Transverse colon (tissue), 4 donors: Measurements from ENCODE around the gene MVD. TPM values are rescaled to one million over a fixed set of nuclear protein-coding genes. Genes with fewer than 3 reads are reported as not detected.

Source experiments
- DNase-seq: peaks from one replicate; pipeline ENCODE4 v3.0.0-alpha.2; 2019
- H3K27ac ChIP-seq, 4 donors: fragments of 200-600 bp; sonication (generic); 2 replicates each; pipeline ENCODE4 v1.5.1; 2016 to 2018; ENCODE audit warnings: inconsistent platforms in 4 of 4
- H3K27me3 ChIP-seq: fragments of 200-600 bp; sonication (generic); 2 replicates; pipeline ENCODE4 v1.5.1; 2017; ENCODE audit warnings: inconsistent platforms
- H3K36me3 ChIP-seq, 4 donors: fragments of 200-600 bp; sonication (generic); 2 replicates each; pipeline ENCODE4 v1.5.1; 2017 to 2019; ENCODE audit warnings: inconsistent platforms in 4 of 4
- H3K4me1 ChIP-seq, 4 donors: fragments of 200-600 bp; sonication (generic); 2 replicates each; pipeline ENCODE4 v1.5.1; 2017 to 2020; ENCODE audit warnings: inconsistent platforms in 4 of 4
- H3K4me3 ChIP-seq, 4 donors: fragments of 200-600 bp; sonication (generic); 1 replicate in 1 of 4; 2 replicates in 3 of 4; pipeline versions ENCODE4 v1.5.1 to v1.6.1; 2017 to 2019; ENCODE audit warnings: inconsistent platforms in 4 of 4
- H3K9me3 ChIP-seq, 2 donors: fragments of 200-600 bp; sonication (generic); 2 replicates each; pipeline ENCODE4 v1.5.1; 2017 to 2019; ENCODE audit warnings: inconsistent platforms in 2 of 2
- EP300 ChIP-seq: sonication (generic); formaldehyde crosslinking; IDR thresholded peaks from one replicate; pipeline ENCODE4 v1.6.1; 2017; ENCODE audit warnings: antibody characterized with exemption, low read depth
- POLR2A ChIP-seq: fragments of 450-650 bp; IDR thresholded peaks from one replicate; pipeline ENCODE4 v1.6.1; 2016; ENCODE audit warnings: antibody characterized with exemption, mild to moderate bottlenecking, moderate library complexity
- POLR2AphosphoS5 ChIP-seq, 3 donors: sonication (generic); formaldehyde crosslinking; IDR thresholded peaks; one replicate each; pipeline ENCODE4 v1.6.1; 2016; ENCODE audit warnings: antibody characterized with exemption in 3 of 3
- WGBS, 2 donors: methylation state at CpG; one replicate each; pipeline ENCODE4 v1.1.5; 2018; ENCODE audit warnings: low coverage in 1 of 2; 5-methylcytosine and 5-hydroxymethylcytosine counted together
- in situ Hi-C, 4 donors: fragments of 200-750 bp; cut with MboI; loops; one replicate each; pipeline versions ENCODE4 v1.15.0 to v1.15.1; 2017; ENCODE audit warnings: low sequenced_read_pairs in 3 of 4, low pct_ligation_motif_present in 1 of 4, low pct_unique_long_range_greater_than_20kb in 1 of 4
- intact Hi-C: fragments of 100-400 bp; cut with DNase I; formaldehyde crosslinking; loops from one replicate; pipeline ENCODE4 v1.15.1; 2023; ENCODE audit warnings: low total_unique reads
- total RNA-seq, 4 donors: library from RNA; depleted of rRNA; stranded (reverse); fragments of >200 nt; gene quantifications; one replicate each; pipeline ENCODE4 v1.1.0, GENCODE V29; 2016
- TF ChIP-seq, protein P1 (sequence below), 5 experiments: fragments of 200-600 bp in 3 of 5; fragments of 450-650 bp in 2 of 5; sonication (generic) in 3 of 5; IDR thresholded peaks; 1 replicate in 2 of 5; 2 replicates in 3 of 5; pipeline ENCODE4 v1.5.1; 2016 to 2017; ENCODE audit warnings: antibody characterized with exemption in 5 of 5, inconsistent platforms in 3 of 5, mild to moderate bottlenecking in 2 of 5, moderate library complexity in 1 of 5

MVD gene
- total RNA-seq, 4 donors from 2014 or later, result 20.5 to 75.6 (median 47.3) TPM

DNA sequence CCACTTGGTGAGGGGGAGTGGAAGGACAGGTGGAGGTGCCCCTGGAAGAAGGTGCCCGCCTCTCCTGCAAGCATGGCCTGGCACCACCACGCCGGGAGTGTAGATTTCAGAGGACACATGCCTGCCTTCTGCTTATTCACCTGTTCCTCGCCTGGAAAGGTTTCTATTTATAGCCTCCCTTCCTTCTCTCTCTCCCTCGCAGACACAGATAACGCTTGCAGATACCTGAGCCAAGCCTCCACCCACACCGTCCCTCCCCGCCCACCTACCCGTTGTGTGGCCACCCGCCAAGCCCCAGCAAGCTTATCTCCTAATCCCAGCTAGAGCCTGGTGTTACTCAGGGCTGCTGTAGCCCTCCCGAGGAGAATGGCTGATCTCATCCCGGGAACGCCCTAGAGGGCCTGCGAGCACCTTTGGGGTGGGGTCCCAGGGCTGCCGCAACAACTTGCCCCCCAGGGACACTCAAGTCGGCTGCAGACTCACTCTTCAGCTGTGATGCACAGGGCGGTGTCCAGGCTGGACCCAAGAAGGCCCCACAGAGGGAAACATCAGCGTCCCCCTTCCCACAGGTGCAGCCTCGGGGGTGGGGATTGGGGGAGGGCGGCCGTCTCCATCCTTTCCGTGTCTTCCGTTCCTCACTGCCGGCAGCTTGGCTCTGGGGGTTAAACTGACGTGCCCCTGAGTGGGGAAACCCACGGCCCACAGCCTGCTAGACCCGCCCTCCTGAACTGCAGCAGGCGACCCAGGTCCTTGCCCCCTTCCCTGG is 25.3 kb upstream of the MVD start:
- WGBS, 2 donors, result 37% methylated on average over 27 of the region's 28 CpGs; no CpG with 5 or more reads in 1 of the 2 donors
- intact Hi-C loops (no loop called here), in situ Hi-C loops (no loop called here)
- Histone ChIP-seq H3K27me3 (peaks cover 70% of the 10 kb centered on the region), H3K4me3 (no peak overlapping the region), H3K4me1 (peaks cover 0 to 37% (median 21%) of the 10 kb centered on the region in 4 donors), H3K36me3 (no peaks in the 10 kb centered on the region), H3K9me3 (no peaks in the 10 kb centered on the region), H3K27ac (no peak overlapping the region)
- peak; percentile 40 for DNase-seq
- no peak for TF ChIP-seq POLR2A

DNA sequence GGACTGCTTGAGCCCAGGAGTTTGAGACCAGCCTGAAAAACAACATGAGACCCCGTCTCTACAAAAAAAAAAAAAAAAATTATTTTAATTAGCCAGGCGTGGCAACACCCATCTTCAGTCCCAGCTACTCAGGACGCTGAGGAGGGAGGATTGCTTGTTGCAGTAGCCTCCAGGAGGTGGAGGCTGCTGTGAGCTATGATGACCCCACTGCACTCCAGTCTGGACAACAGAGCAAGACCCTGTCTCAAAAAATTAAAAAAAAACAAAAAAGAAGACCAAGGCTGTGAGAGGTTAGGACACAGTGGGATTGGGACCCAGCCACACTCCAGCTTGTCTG is 24.8 kb upstream of the MVD start:
- no peak for DNase-seq
- WGBS, 2 donors, result 38 to 42% methylated on average over 2 to 3 of the region's 3 CpGs
- Histone ChIP-seq H3K9me3 (no peaks in the 10 kb centered on the region), H3K4me1 (peaks cover 0 to 37% (median 21%) of the 10 kb centered on the region in 4 donors), H3K27ac (no peak overlapping the region), H3K27me3 (peaks cover 72% of the 10 kb centered on the region), H3K4me3 (no peak overlapping the region), H3K36me3 (no peaks in the 10 kb centered on the region)
- no peak for TF ChIP-seq POLR2AphosphoS5 (IDR thresholded peaks at IDR 0.05)
- TF ChIP-seq POLR2A, result no peak
- TF ChIP-seq, protein P1, sequence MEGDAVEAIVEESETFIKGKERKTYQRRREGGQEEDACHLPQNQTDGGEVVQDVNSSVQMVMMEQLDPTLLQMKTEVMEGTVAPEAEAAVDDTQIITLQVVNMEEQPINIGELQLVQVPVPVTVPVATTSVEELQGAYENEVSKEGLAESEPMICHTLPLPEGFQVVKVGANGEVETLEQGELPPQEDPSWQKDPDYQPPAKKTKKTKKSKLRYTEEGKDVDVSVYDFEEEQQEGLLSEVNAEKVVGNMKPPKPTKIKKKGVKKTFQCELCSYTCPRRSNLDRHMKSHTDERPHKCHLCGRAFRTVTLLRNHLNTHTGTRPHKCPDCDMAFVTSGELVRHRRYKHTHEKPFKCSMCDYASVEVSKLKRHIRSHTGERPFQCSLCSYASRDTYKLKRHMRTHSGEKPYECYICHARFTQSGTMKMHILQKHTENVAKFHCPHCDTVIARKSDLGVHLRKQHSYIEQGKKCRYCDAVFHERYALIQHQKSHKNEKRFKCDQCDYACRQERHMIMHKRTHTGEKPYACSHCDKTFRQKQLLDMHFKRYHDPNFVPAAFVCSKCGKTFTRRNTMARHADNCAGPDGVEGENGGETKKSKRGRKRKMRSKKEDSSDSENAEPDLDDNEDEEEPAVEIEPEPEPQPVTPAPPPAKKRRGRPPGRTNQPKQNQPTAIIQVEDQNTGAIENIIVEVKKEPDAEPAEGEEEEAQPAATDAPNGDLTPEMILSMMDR (IDR thresholded peaks at IDR 0.05), result no peak
- TF ChIP-seq EP300, result no peak
- intact Hi-C loops (no loop called here), in situ Hi-C loops (no loop called here)

DNA sequence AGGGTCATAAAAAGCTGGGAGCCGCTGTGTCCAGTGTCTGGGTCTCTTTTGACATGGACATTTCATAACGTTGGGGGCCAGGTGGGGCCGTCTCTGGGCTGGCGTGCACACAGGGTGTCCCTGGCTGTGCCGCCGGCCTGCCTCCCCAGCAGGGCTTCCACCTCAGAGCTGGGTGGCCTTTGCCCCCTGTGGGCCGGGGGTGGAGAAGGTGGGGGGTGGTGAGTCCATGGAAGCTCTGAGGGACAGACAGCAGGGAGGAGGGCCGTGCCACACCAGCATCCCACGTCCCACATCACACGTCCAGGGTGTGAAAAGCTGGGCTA is 24.3 kb upstream of the MVD start:
- TF ChIP-seq POLR2AphosphoS5 (IDR thresholded peaks at IDR 0.05), result no peak
- TF ChIP-seq POLR2A, result no peak
- TF ChIP-seq, protein P1 (IDR thresholded peaks at IDR 0.05), result no peak
- TF ChIP-seq EP300, result no peak
- no peak for DNase-seq
- Histone ChIP-seq H3K27me3 (peaks cover 74% of the 10 kb centered on the region), H3K27ac (no peak overlapping the region), H3K4me3 (no peak overlapping the region), H3K4me1 (peaks cover 0 to 34% (median 19%) of the 10 kb centered on the region in 4 donors), H3K36me3 (no peaks in the 10 kb centered on the region), H3K9me3 (no peaks in the 10 kb centered on the region)
- 57% methylated on average over 7 of the region's 10 CpGs; no CpG with 5 or more reads in 1 of the 2 donors for WGBS, 2 donors
- in situ Hi-C loops, result no loop called here
- intact Hi-C loops, result no loop called here

DNA sequence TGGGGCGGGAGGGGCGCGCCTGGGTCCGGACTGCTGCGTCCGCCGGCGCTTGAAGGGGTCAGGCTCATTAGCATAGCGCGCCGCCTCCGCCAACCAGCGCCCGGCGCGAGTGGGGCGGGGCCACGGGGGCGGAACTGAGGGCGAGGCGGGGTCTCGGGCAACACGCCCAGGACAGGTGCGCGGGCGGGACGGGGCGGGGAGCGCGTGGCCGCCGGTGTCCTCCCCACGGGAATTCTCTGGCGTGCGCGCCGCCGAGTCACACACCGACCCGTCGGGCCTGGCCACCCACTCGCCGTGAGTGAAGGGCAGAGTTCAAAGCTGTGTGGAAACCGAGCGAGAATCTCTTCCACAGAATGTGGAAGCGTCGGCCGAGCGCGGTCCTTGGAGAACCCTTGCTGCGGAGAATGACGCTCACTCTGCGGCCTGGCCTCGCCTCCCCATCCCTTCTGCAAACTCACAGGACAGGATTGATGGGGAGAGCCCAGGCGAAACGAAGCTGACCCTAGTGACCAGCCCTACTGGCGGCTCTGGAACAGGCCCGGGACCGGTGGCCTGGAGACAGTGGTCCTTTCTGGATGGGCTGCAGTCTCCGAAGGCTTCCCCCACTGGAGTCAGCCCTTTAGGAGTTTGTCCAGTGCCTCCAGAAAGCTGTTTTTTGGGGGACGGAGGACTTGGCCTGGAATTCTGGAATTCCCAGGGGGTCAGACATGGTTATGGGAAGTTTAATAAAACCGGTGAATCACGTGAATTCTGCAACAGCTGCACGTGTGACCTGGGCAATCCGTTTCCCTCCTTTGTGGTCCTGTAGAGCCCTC is 23.8 kb upstream of the MVD start, which contains the start of gene SNAI3:
Gene SNAI3, minus strand, starts transcription at position 69 of the 815 bp plus-strand sequence. CDS start 101 bp downstream, outside the sequence.
- Histone ChIP-seq H3K4me3 (peak within 1 kb of the TSS; percentile 16 to 58 (median 44)), H3K27ac (peak within 1 kb of the TSS; percentile 58 to 63 (median 60)), H3K4me1 (peaks cover 0 to 28% (median 17%) of the 10 kb centered on the region in 4 donors), H3K27me3 (peaks cover 79% of the 10 kb centered on the region), H3K36me3 (no peaks in the 10 kb centered on the region), H3K9me3 (no peaks in the 10 kb centered on the region)
- WGBS, 2 donors, result 19 to 60% methylated on average over 1 to 16 of the region's 65 CpGs
- DNase-seq, result peak; percentile 95
- no peak for TF ChIP-seq EP300
- TF ChIP-seq POLR2AphosphoS5 (IDR thresholded peaks at IDR 0.05), result peak in 1 of 3 donors; percentile 42
- intact Hi-C loops (no loop called here), in situ Hi-C loops (no loop called here)

DNA sequence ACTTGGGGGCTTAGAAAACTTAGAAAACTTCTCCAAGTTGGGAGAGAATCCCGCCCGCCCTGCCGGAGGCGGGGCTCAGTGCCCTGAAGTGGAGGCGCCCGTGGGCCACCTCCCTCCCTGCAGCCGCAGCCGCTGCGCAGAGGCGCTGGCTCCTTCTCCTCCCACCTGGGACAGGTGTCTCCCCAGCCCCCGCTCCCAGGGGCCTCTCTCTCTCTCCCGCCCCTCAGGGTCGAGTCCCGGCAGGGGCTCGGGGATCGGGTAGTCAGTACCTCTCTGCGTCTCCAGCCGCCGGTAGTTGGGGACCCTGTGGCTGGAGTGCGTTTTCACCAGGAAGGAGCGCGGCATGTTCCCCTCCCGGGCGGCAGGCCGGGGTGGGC is 23.2 kb upstream of the MVD start:
- peaks cover 85% of the 10 kb centered on the region for H3K27me3 ChIP-seq
- TF ChIP-seq POLR2AphosphoS5 (IDR thresholded peaks at IDR 0.05) (no peak), EP300 (no peak), POLR2A (no peak)
- TF ChIP-seq, protein P1 (IDR thresholded peaks at IDR 0.05), result no peak
- H3K27ac ChIP-seq, result peak overlapping the region; percentile 58 to 63 (median 60)
- no peaks in the 10 kb centered on the region for H3K9me3 ChIP-seq
- H3K4me1 ChIP-seq, result peaks cover 0 to 29% (median 20%) of the 10 kb centered on the region in 4 donors
- in situ Hi-C loops (no loop called here), intact Hi-C loops (no loop called here)
- 0% methylated on average over 6 of the region's 25 CpGs; no CpG with 5 or more reads in 1 of the 2 donors for WGBS, 2 donors
- peak; percentile 64 for DNase-seq
- H3K4me3 ChIP-seq, result peak overlapping the region; percentile 16 to 58 (median 44)
- no peaks in the 10 kb centered on the region for H3K36me3 ChIP-seq
